AG04450 (cell line): Measurements from ENCODE around the gene MUC12. TPM values are rescaled to one million over a fixed set of nuclear protein-coding genes. Genes with fewer than 3 reads are reported as not detected.

ENCODE experiments used
- CTCF ChIA-PET: fragments of 300-600, 350-600 bp; formaldehyde crosslinking; extraction: SDS; loops from one replicate; lab custom pipeline; 2022; ENCODE audit warnings: antibody characterized with exemption, inconsistent platforms; lab: Charles Lee
- POLR2A ChIA-PET: fragments of 350-600 bp; formaldehyde crosslinking; extraction: SDS; loops from one replicate; lab custom pipeline; 2021; ENCODE audit warnings: antibody characterized with exemption, inconsistent platforms; lab: Yijun Ruan, JAX
- DNase-seq: peaks from one replicate; pipeline ENCODE4 v3.0.0-alpha.2; 2011; ENCODE audit warnings: low read depth, low spot score
- H3K27ac ChIP-seq: one replicate; pipeline ENCODE4 v1.5.1; 2012; ENCODE audit warnings: low read depth, low read length, control low read depth
- H3K27me3 ChIP-seq: one replicate; pipeline ENCODE4 v1.6.0; 2012; ENCODE audit warnings: low read length; ENCODE audit not compliant: control insufficient read depth, insufficient read depth
- H3K4me3 ChIP-seq: 2 replicates; pipeline ENCODE4 v1.5.1; 2011; ENCODE audit warnings: mild to moderate bottlenecking, low read depth, low read length, control low read depth
- H3K9me3 ChIP-seq: 2 replicates; pipeline ENCODE4 v1.5.1; 2012; ENCODE audit warnings: low read length; ENCODE audit not compliant: control insufficient read depth, insufficient read depth
- CTCF ChIP-seq: IDR thresholded peaks from 2 replicates; pipeline ENCODE4 v1.5.1; 2011; ENCODE audit warnings: low read depth, low read length, control low read depth, inconsistent platforms
- polyA plus RNA-seq: library from polyadenylated mRNA; depleted of rRNA; stranded (reverse); fragments of >200 nt; gene quantifications from 2 replicates; pipeline ENCODE4 v1.2.3, GENCODE V29; 2011

Gene MUC12
- polyA plus RNA-seq, 1 experiment = 1.8 TPM

DNA sequence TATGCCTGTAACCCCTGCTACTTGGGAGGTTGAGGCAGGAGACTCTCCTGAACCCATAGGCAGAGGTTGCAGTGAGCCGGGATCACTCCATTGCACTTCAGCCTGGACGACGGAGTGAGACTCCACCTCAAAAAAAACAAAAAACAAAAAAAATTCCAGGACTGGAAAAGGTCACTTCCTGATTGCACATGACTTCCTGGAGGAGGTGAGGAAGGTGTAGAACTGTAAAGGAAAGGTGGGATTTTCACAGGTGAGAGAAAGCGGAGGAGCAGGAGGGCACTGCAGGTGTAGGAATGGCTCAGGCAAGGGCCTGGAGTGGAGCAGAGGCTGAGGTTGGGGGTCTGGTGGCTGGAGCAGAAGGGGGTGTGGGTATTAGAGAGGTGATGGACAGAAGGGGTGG is 23.3 kb upstream of the MUC12 start:
- POLR2A ChIA-PET = no interaction called here
- CTCF ChIA-PET = no interaction called here

DNA sequence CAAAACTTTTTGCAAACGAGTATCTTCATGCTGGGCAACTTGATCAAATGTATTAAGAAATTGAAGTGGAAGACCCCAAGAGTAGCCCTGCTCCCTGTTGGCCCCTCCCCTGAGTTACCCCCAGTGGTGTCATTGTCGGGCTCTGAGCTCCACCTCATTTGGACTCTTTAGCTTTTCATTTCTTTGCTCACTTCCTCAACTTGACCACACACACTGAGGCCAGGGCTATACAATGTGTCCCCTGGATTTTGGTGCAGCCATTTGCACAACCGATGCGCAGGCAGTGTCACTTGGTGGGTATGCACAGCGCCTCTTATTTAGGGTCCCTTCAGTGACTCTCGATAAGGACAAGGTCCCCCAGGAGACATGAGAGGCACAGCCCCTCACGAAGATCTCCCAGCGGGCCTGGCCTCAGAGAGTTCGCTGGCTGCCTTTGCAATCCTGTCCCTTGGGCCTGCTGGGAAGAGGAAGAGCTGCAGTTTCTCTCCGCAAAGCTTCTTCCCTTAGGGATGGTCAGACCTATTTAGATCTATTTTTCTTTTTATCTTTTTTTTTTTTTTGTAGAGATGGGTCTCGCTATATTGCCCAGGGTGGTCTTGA is 22.5 kb upstream of the MUC12 start:
- no peak for DNase-seq
- ChIA-PET CTCF (no interaction called here), POLR2A (no interaction called here)
- Histone ChIP-seq H3K4me3 (no peak overlapping the region), H3K27me3 (peaks cover 35% of the 10 kb centered on the region), H3K9me3 (peaks cover 2% of the 10 kb centered on the region; the same call in 1 of the 2 replicates), H3K27ac (no peak overlapping the region)
- TF ChIP-seq CTCF = no peak

More for the DNA sequence above, 23.3 kb upstream of the MUC12 start:
- no peak overlapping the region for H3K4me3 ChIP-seq
- no peak overlapping the region for H3K27ac ChIP-seq
- H3K27me3 ChIP-seq = peaks cover 29% of the 10 kb centered on the region
- H3K9me3 ChIP-seq = peaks cover 2% of the 10 kb centered on the region; the same call in 1 of the 2 replicates
- TF ChIP-seq CTCF = no peak
- DNase-seq = no peak

DNA sequence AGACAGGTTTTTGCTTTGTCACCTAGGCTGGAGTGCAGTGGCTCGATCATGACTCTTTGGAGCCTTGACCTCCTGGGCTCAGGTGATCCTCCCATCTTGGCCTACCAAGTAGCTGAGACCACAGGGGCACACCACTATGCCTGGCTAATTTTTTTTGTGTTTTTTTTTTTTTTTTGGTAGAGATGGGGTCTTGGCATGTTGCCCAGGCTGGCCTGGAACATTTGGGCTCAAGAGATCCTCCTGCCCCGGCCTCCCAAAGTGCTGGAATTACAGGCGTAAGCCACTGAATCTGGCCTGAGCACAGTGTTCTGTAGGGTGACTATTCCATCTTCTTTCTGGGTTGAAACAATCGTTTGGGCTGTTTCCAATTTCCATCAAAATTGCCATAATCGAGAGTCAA is 21.6 kb upstream of the MUC12 start:
- DNase-seq = no peak
- no peak overlapping the region for H3K4me3 ChIP-seq
- TF ChIP-seq CTCF = no peak
- H3K27me3 ChIP-seq = peaks cover 37% of the 10 kb centered on the region
- POLR2A ChIA-PET = no interaction called here
- CTCF ChIA-PET = no interaction called here
- H3K27ac ChIP-seq = no peak overlapping the region
- peaks cover 2% of the 10 kb centered on the region; the same call in 1 of the 2 replicates for H3K9me3 ChIP-seq

GRCh38 chr7:100949227-100949932 is 20.0 kb upstream of the MUC12 start, which contains the start of gene MUC3A:
Gene MUC3A, plus strand, starts transcription at chr7:100949534. Its CDS starts 91 bp downstream, at chr7:100949625.
- Histone ChIP-seq H3K27me3 (peaks cover 35% of the 10 kb centered on the region), H3K9me3 (no peaks in the 10 kb centered on the region; the same call in 1 of the 2 replicates), H3K4me3 (no peak within 1 kb of the TSS), H3K27ac (no peak within 1 kb of the TSS)
- POLR2A ChIA-PET = no interaction called here
- CTCF ChIA-PET = no interaction called here
- no peak for TF ChIP-seq CTCF
- no peak for DNase-seq

DNA sequence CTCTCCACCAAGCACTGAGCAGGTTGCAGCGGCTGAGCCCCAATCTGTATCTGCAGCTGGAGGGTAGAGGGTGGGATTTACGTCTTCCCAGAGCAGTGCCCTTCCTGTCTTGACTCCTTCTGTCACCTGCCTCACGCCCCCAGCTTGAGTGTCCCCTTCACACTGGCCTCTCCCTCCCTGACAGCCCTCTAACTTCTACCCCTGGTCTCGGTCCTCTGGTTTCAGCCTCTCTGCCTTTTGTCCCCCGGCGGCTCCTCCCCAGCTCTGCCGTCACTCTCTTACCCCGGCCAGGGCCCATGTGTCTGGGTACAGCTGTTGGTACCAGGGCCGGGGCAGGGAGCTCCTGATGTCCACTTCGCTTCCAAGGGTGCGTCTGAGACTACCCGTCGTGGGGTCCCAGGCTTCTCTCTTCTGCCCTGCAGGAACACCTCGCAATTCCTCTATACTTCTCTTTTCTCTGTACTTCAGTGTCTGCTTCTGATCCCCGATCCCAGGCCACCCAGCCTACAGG is 19.4 kb upstream of the MUC12 start:
- no peak overlapping the region for H3K27ac ChIP-seq
- ChIA-PET CTCF (no interaction called here), POLR2A (no interaction called here)
- DNase-seq = no peak
- no peaks in the 10 kb centered on the region; the same call in 1 of the 2 replicates for H3K9me3 ChIP-seq
- H3K4me3 ChIP-seq = no peak overlapping the region
- peaks cover 35% of the 10 kb centered on the region for H3K27me3 ChIP-seq
- TF ChIP-seq CTCF = no peak
